Panc1 (cell line): ENCODE data around the gene DPM3.

ENCODE experiments used
- CTCF ChIP-seq: fragments of 450-650 bp; IDR thresholded peaks from 2 replicates; pipeline ENCODE4 v1.5.1; 2017; ENCODE audit warnings: mild to moderate bottlenecking
- POLR2AphosphoS5 ChIP-seq: IDR thresholded peaks from 2 replicates; pipeline ENCODE4 v1.6.1; 2012; ENCODE audit warnings: mild to moderate bottlenecking, low read depth, low read length, moderate library complexity
- REST ChIP-seq, 2 experiments: IDR thresholded peaks; 2 replicates each; pipeline ENCODE4 v1.6.1; 2011 to 2012; ENCODE audit warnings: low read depth in 2 of 2, control low read depth in 1 of 2, low read length in 1 of 2, mild to moderate bottlenecking in 1 of 2, moderate library complexity in 1 of 2; ENCODE audit not compliant: insufficient read depth in 1 of 2
- TCF7L2 ChIP-seq: IDR thresholded peaks from 2 replicates; pipeline ENCODE4 v1.6.1; 2011; ENCODE audit warnings: mild to moderate bottlenecking, low read depth, low read length, inconsistent platforms

- no peak for TF ChIP-seq CTCF
- TF ChIP-seq REST (IDR thresholded peaks at IDR 0.05; ENCODE audit: insufficient read depth in 1 of 2, low read depth in 2 of 2, low read length in 1 of 2): no peak
- TF ChIP-seq POLR2AphosphoS5: no peak
- no peak for TF ChIP-seq TCF7L2
These were observed 22.7 kb downstream of the DPM3 start for GRCh38 chr1:155117610-155118009.
